Adrenal gland (tissue), 12 donors: Measurements from ENCODE around the gene SLC16A11. TPM values are rescaled to one million over a fixed set of nuclear protein-coding genes. Genes with fewer than 3 reads are reported as not detected.
"Not testable (repeated sequence)": the region's sequence is repeated elsewhere in the genome, so short reads cannot be mapped to it uniquely, and the experiment has no call there.

Source experiments
- DNase-seq, 7 donors: peaks; one replicate each; pipeline ENCODE4 v3.0.0-alpha.2; 2019 to 2020
- H3K27ac ChIP-seq, 5 donors: fragments of 200-600 bp; sonication (generic) in 4 of 5; 1 replicate in 3 of 5; 2 replicates in 2 of 5; pipeline versions ENCODE4 v1.5.1 to v1.8.0; 2016 to 2020; ENCODE audit warnings: mild to moderate bottlenecking in 1 of 5
- H3K27me3 ChIP-seq: fragments of 200-600 bp; 2 replicates; pipeline ENCODE4 v1.8.0; 2021
- H3K36me3 ChIP-seq, 2 donors: fragments of 200-600 bp; replicated peaks in 1 of 2; 1 replicate in 1 of 2; 2 replicates in 1 of 2; pipeline versions ENCODE4 v1.5.1 to v1.8.0; 2018 to 2022
- H3K4me1 ChIP-seq, 2 donors: fragments of 200-600 bp; replicated peaks in 1 of 2; 1 replicate in 1 of 2; 2 replicates in 1 of 2; pipeline versions ENCODE4 v1.5.1 to v1.8.0; 2018 to 2021
- H3K4me3 ChIP-seq, 4 donors: fragments of 200-600 bp; sonication (generic) in 3 of 4; one replicate each; pipeline ENCODE4 v1.5.1; 2016 to 2018
- H3K9me3 ChIP-seq, 3 donors: fragments of 200-600 bp; sonication (generic) in 1 of 3; replicated peaks in 1 of 3; 1 replicate in 2 of 3; 2 replicates in 1 of 3; pipeline versions ENCODE4 v1.5.1 to v1.8.0; 2016 to 2021
- POLR2A ChIP-seq, 2 donors: fragments of 450-650 bp; IDR thresholded peaks; one replicate each; pipeline ENCODE4 v1.6.1; 2017; ENCODE audit warnings: antibody characterized with exemption in 2 of 2, mild to moderate bottlenecking in 2 of 2, moderate library complexity in 1 of 2
- WGBS, 4 donors: extraction: QIAGEN DNeasy Blood & Tissue Kit in 2 of 4; methylation state at CpG; one replicate each; pipeline versions ENCODE4 v1.1.5 to v1.1.7; 2013 to 2017; 5-methylcytosine and 5-hydroxymethylcytosine counted together
- intact Hi-C, 2 donors: fragments of 100-400 bp; cut with DNase I; formaldehyde crosslinking; loops; one replicate each; pipeline versions ENCODE4 v1.14.1 to v1.15.0; 2022 to 2023
- polyA plus RNA-seq, 3 donors: library from polyadenylated mRNA; stranded (reverse); fragments of 200-250 nt in 2 of 3; fragments of 350-450 nt in 1 of 3; fragmentation: Illumina TruSeq in 1 of 3; extraction: RNeasy Lipid Tissue Mini Kit (QIAGEN cat#74804) in 1 of 3; gene quantifications; one replicate each; pipeline ENCODE4 v1.2.3, GENCODE V29; 2013 to 2014
- total RNA-seq, 9 donors: library from RNA; depleted of rRNA in 4 of 9; stranded (reverse); fragments of >200 nt in 4 of 9; fragments of 120-200 nt in 1 of 9; fragmentation: NEBNext Ultra II Directional in 1 of 9; extraction: Animal tissue kit (Norgen Biotek cat#: 25700) in 1 of 9; gene quantifications; one replicate each; pipeline versions ENCODE4 v1.1.0 to v1.2.4, GENCODE V29; 2013 to 2023
- TF ChIP-seq, protein P1 (sequence below), 6 experiments: fragments of 450-650 bp in 4 of 6; fragments of 200-600 bp in 2 of 6; sonication (generic) in 1 of 6; IDR thresholded peaks; 1 replicate in 5 of 6; 2 replicates in 1 of 6; pipeline versions ENCODE4 v1.5.1 to v1.8.0; 2016 to 2021; ENCODE audit warnings: antibody characterized with exemption in 6 of 6, mild to moderate bottlenecking in 2 of 6, moderate library complexity in 1 of 6
- donor health status: healthy with polysubstance abuse.
- donor health status: Bipolar disorder and iron deficiency.
- donor health status: DM: yes; HTN: yes; CAD: no.
- donor health status: DM: no; HTN: no; CAD: no.
- donor health status: DM: no; HTN: no; CAD: no.
- donor health status: DM: yes; HTN: yes; CAD: no.

Gene SLC16A11
- total and polyA plus RNA-seq, 12 donors, result 0.18 to 3.0 (median 0.69) TPM; not detected in 3

DNA sequence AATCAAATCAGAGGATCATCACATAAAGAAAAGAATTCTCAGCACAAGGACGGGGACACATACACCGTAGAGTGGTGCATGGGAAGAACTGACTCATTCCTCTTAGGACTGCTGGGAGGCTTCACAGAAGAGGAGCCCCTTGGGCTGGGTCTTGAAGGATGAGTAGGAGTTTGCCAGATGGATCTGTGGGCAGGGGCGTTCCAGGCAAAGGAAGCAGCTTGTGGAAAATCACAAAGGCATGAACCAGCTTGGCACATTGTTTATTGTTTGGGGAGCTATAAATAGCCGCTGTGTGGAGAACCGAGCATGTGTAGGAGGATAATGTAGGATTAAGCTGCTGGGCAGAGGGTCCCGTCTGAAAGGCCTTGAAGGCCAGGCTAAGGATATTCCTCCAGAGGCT lies 5.1 kb upstream of the SLC16A11 start:
- WGBS, 4 donors, result 73 to 82% (median 78%) methylated on average over 5 to 6 of the region's 6 CpGs
- H3K4me3 ChIP-seq, result no peak overlapping the region
- DNase-seq, result no peak
- intact Hi-C loops, result no loop called here
- peaks cover 5 to 20% of the 10 kb centered on the region in 2 donors for H3K4me1 ChIP-seq
- no peaks in the 10 kb centered on the region for H3K36me3 ChIP-seq
- H3K27me3 ChIP-seq, result peaks cover 1% of the 10 kb centered on the region
- no peak for TF ChIP-seq POLR2A (IDR thresholded peaks at IDR 0.05)
- H3K9me3 ChIP-seq, result no peaks in the 10 kb centered on the region
- no peak overlapping the region for H3K27ac ChIP-seq

GRCh38 chr17:7047566-7047965 lies 3.7 kb upstream of the SLC16A11 start:
- intact Hi-C loops, result no loop called here
- H3K27me3 ChIP-seq, result peaks cover 13% of the 10 kb centered on the region
- 71 to 79% (median 74%) methylated on average over 6 of the region's 6 CpGs for WGBS, 4 donors

GRCh38 chr17:7046725-7047397 lies 3.0 kb upstream of the SLC16A11 start:
- Histone ChIP-seq H3K27me3 (peaks cover 18% of the 10 kb centered on the region), H3K4me3 (peak overlapping the region in 2 of 4 donors; percentile 8 to 40), H3K4me1 (peaks cover 11 to 34% of the 10 kb centered on the region in 2 donors), H3K27ac (peak overlapping the region in 3 of 5 donors; percentile 58 to 75 (median 68))
- DNase-seq, result peak; percentile 44 to 80 (median 75)
- H3K9me3 ChIP-seq, H3K36me3 ChIP-seq, intact Hi-C loops: not testable (repeated sequence)
- 4 to 5% (median 4%) methylated on average over 24 to 26 of the region's 26 CpGs for WGBS, 4 donors
- TF ChIP-seq POLR2A (IDR thresholded peaks at IDR 0.05), result peak in 1 of 2 donors; percentile 25

More at GRCh38 chr17:7047566-7047965, 3.7 kb upstream of the SLC16A11 start:
- Histone ChIP-seq H3K36me3 (no peaks in the 10 kb centered on the region), H3K9me3 (no peaks in the 10 kb centered on the region), H3K4me3 (no peak overlapping the region), H3K4me1 (peaks cover 11 to 34% of the 10 kb centered on the region in 2 donors), H3K27ac (peak overlapping the region in 2 of 5 donors; percentile 68 to 75)
- TF ChIP-seq, protein P1, sequence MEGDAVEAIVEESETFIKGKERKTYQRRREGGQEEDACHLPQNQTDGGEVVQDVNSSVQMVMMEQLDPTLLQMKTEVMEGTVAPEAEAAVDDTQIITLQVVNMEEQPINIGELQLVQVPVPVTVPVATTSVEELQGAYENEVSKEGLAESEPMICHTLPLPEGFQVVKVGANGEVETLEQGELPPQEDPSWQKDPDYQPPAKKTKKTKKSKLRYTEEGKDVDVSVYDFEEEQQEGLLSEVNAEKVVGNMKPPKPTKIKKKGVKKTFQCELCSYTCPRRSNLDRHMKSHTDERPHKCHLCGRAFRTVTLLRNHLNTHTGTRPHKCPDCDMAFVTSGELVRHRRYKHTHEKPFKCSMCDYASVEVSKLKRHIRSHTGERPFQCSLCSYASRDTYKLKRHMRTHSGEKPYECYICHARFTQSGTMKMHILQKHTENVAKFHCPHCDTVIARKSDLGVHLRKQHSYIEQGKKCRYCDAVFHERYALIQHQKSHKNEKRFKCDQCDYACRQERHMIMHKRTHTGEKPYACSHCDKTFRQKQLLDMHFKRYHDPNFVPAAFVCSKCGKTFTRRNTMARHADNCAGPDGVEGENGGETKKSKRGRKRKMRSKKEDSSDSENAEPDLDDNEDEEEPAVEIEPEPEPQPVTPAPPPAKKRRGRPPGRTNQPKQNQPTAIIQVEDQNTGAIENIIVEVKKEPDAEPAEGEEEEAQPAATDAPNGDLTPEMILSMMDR (IDR thresholded peaks at IDR 0.05), result no peak
- no peak for TF ChIP-seq POLR2A (IDR thresholded peaks at IDR 0.05)
- no peak for DNase-seq

GRCh38 chr17:7046127-7046724 lies 2.3 kb upstream of the SLC16A11 start:
- H3K27me3 ChIP-seq, result peaks cover 18% of the 10 kb centered on the region
- intact Hi-C loops, result no loop called here
- 4 to 18% (median 12%) methylated on average over 12 to 15 of the region's 15 CpGs for WGBS, 4 donors
- no peaks in the 10 kb centered on the region for H3K9me3 ChIP-seq
- H3K4me3 ChIP-seq, result peak overlapping the region in 2 of 4 donors; percentile 8 to 40
- H3K27ac ChIP-seq, result peak overlapping the region in 3 of 5 donors; percentile 58 to 75 (median 68)
- H3K36me3 ChIP-seq, result no peaks in the 10 kb centered on the region
- peak in 6 of 7 donors; percentile 40 to 69 (median 50) for DNase-seq
- TF ChIP-seq, protein P1 (IDR thresholded peaks at IDR 0.05), result peak in 1 of 6 experiments; percentile 40
- no peak for TF ChIP-seq POLR2A (IDR thresholded peaks at IDR 0.05)
- peaks cover 11 to 34% of the 10 kb centered on the region in 2 donors for H3K4me1 ChIP-seq

DNA sequence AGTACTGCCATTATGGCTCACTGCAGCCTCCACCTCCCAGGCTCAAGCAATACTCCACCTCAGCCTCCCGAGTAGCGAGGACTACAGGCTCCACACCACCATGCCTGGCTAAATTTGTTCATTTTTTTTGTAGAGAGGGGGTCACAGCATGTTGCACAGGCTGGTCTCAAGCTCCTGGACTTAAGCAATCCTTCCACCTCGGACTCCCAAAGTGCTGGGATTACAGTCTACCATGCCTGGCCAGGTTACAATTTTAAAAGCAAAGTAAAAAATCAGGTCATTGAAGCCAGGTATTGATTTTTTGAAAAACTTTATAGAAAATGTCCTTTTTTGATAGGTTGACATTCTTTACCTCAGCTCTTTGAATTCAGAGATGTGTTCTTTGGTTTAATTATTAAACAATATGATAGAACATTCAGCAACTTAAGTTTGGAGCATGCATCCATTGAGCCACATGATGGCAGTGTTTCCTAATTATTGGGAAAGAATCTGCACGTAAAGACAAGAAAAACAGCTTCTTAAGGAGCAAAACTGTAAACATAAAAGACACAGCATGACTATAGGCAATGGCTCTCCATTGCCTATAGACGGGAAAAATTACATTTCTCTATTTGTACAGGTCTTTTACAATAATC lies 1.7 kb upstream of the SLC16A11 start:
- intact Hi-C loops, result no loop called here
- Histone ChIP-seq H3K4me1 (peaks cover 11 to 34% of the 10 kb centered on the region in 2 donors), H3K9me3 (no peaks in the 10 kb centered on the region), H3K4me3 (peak overlapping the region in 1 of 4 donors; percentile 40), H3K27me3 (peaks cover 18% of the 10 kb centered on the region), H3K27ac (peak overlapping the region in 2 of 5 donors; percentile 68 to 75), H3K36me3 (no peaks in the 10 kb centered on the region)
- WGBS, 4 donors, result 25 to 34% (median 29%) methylated on average over 4 to 5 of the region's 5 CpGs
- DNase-seq, result peak in 3 of 7 donors; percentile 41 to 60 (median 51)
- TF ChIP-seq, protein P1 (IDR thresholded peaks at IDR 0.05), result peak; percentile 40 to 90 (median 87)
- TF ChIP-seq POLR2A (IDR thresholded peaks at IDR 0.05), result no peak
